Esophagus muscularis mucosa (tissue), 4 donors: Measurements from ENCODE around the gene VEPH1.

Source experiments
- EP300 ChIP-seq: sonication (generic); formaldehyde crosslinking; IDR thresholded peaks from one replicate; pipeline ENCODE4 v1.6.1; 2017; ENCODE audit warnings: antibody characterized with exemption
- POLR2A ChIP-seq: fragments of 450-650 bp; IDR thresholded peaks from one replicate; pipeline ENCODE4 v1.6.1; 2017; ENCODE audit warnings: antibody characterized with exemption, moderate library complexity, mild to moderate bottlenecking, low read depth
- POLR2AphosphoS5 ChIP-seq, 2 donors: sonication (generic); formaldehyde crosslinking; IDR thresholded peaks; one replicate each; pipeline ENCODE4 v1.6.1; 2017; ENCODE audit warnings: antibody characterized with exemption in 2 of 2
- TF ChIP-seq, protein P1 (sequence below), 3 experiments: fragments of 200-600 bp in 2 of 3; fragments of 450-650 bp in 1 of 3; sonication (generic) in 2 of 3; IDR thresholded peaks; one replicate each; pipeline ENCODE4 v1.5.1; 2017 to 2019; ENCODE audit warnings: antibody characterized with exemption in 3 of 3, mild to moderate bottlenecking in 2 of 3, moderate library complexity in 1 of 3

DNA sequence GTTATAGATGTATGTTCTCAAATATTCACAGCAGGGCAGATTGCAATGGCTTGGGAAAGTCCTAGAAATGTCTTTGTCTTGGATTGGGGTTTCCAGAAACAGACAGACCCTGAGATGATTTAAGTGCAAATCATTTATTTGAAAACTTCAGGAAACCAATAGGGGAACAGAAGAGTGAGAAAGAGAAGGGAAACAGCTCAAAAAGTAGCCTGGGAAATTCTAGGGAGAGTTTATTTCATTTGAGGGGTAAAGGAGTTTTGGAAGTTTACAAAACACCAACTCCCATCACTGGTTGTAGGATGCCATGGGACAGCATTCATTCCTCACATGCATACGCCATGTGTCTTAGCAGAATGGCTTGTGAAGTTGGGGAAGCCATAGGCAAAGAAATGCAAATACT lies 98.8 kb downstream of the VEPH1 start:
- no peak for TF ChIP-seq EP300
- no peak for TF ChIP-seq POLR2A
- TF ChIP-seq, protein P1, sequence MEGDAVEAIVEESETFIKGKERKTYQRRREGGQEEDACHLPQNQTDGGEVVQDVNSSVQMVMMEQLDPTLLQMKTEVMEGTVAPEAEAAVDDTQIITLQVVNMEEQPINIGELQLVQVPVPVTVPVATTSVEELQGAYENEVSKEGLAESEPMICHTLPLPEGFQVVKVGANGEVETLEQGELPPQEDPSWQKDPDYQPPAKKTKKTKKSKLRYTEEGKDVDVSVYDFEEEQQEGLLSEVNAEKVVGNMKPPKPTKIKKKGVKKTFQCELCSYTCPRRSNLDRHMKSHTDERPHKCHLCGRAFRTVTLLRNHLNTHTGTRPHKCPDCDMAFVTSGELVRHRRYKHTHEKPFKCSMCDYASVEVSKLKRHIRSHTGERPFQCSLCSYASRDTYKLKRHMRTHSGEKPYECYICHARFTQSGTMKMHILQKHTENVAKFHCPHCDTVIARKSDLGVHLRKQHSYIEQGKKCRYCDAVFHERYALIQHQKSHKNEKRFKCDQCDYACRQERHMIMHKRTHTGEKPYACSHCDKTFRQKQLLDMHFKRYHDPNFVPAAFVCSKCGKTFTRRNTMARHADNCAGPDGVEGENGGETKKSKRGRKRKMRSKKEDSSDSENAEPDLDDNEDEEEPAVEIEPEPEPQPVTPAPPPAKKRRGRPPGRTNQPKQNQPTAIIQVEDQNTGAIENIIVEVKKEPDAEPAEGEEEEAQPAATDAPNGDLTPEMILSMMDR (IDR thresholded peaks at IDR 0.05) = no peak
- TF ChIP-seq POLR2AphosphoS5 (IDR thresholded peaks at IDR 0.05) = no peak
